ENCODE data around the gene MTRF1L.

DNA sequence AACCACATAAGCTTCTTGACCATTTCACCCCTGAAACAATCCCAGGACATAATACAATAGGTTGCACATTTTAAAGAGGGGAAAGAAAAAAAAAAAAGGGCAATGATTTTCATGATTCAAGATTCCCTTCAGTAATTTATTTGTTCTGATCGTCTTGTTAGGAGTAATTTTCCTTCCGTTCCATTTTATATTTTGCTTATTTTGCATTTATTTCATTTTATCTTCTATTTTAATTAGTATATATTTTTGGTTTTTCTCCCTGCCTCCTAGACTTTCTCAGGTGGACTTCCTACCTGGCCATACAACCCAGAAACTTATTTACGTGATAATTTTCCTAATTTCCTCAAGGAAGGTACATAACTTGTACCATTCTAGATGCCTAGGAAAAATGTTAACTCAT lies 52.3 kb downstream of the MTRF1L start:
- TF ChIP-seq, protein P1, sequence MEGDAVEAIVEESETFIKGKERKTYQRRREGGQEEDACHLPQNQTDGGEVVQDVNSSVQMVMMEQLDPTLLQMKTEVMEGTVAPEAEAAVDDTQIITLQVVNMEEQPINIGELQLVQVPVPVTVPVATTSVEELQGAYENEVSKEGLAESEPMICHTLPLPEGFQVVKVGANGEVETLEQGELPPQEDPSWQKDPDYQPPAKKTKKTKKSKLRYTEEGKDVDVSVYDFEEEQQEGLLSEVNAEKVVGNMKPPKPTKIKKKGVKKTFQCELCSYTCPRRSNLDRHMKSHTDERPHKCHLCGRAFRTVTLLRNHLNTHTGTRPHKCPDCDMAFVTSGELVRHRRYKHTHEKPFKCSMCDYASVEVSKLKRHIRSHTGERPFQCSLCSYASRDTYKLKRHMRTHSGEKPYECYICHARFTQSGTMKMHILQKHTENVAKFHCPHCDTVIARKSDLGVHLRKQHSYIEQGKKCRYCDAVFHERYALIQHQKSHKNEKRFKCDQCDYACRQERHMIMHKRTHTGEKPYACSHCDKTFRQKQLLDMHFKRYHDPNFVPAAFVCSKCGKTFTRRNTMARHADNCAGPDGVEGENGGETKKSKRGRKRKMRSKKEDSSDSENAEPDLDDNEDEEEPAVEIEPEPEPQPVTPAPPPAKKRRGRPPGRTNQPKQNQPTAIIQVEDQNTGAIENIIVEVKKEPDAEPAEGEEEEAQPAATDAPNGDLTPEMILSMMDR (IDR thresholded peaks at IDR 0.05), result no peak
- TF ChIP-seq TEAD4 (IDR thresholded peaks at IDR 0.05; ENCODE audit: borderline replicate concordance, insufficient read depth), result no peak
- TF ChIP-seq, protein P2, sequence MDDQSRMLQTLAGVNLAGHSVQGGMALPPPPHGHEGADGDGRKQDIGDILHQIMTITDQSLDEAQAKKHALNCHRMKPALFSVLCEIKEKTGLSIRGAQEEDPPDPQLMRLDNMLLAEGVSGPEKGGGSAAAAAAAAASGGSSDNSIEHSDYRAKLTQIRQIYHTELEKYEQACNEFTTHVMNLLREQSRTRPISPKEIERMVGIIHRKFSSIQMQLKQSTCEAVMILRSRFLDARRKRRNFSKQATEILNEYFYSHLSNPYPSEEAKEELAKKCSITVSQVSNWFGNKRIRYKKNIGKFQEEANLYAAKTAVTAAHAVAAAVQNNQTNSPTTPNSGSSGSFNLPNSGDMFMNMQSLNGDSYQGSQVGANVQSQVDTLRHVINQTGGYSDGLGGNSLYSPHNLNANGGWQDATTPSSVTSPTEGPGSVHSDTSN (IDR thresholded peaks at IDR 0.05), result no peak

All from SK-N-SH (cell line).